ENCODE data around the gene GNMT. TPM values are rescaled to one million over a fixed set of nuclear protein-coding genes. Genes with fewer than 3 reads are reported as not detected.

GNMT gene
- total RNA-seq, 1 experiment from 2014 or later: 0.47 TPM

GRCh38 chr6:42963855-42964605, 3.5 kb downstream of the GNMT start:
- Histone ChIP-seq H3K27ac (ENCODE audit: low read length) (no peak overlapping the region), H2AFZ (ENCODE audit: low read length) (no peak overlapping the region), H3K4me1 (ENCODE audit: insufficient read depth, low read length) (peaks cover 15% of the 10 kb centered on the region; the same call in 1 of the 2 replicates), H4K20me1 (ENCODE audit: low read length) (no peaks in the 10 kb centered on the region), H3K36me3 (ENCODE audit: low read depth, low read length) (no peaks in the 10 kb centered on the region; the same call in 1 of the 2 replicates), H3K9ac (ENCODE audit: low read length) (no peak overlapping the region), H3K4me2 (ENCODE audit: low read length) (no peak overlapping the region), H3K27me3 (ENCODE audit: low read length) (no peaks in the 10 kb centered on the region), H3K4me3 (ENCODE audit: low read length) (no peak overlapping the region), H3K9me3 (ENCODE audit: low read length) (no peaks in the 10 kb centered on the region), H3K79me2 (ENCODE audit: low read length) (no peaks in the 10 kb centered on the region), H3F3A (ENCODE audit: low read length, unreplicated experiment) (no peaks in the 10 kb centered on the region), H3K9me2 (replicated peaks; ENCODE audit: low read length) (no peaks in the 10 kb centered on the region)
- intact Hi-C loops (cut with micrococcal nuclease): no loop called here
- peak; percentile 50 for DNase-seq
- ATAC-seq: peak; percentile 9; the same call in 1 of the 2 replicates
- BruUV-seq (replicated peaks): TSS peak; percentile 8
- POLR2A ChIA-PET (ENCODE audit: unreplicated experiment): no interaction called here
- CTCF ChIA-PET: no interaction called here
- TF ChIP-seq, protein P1, sequence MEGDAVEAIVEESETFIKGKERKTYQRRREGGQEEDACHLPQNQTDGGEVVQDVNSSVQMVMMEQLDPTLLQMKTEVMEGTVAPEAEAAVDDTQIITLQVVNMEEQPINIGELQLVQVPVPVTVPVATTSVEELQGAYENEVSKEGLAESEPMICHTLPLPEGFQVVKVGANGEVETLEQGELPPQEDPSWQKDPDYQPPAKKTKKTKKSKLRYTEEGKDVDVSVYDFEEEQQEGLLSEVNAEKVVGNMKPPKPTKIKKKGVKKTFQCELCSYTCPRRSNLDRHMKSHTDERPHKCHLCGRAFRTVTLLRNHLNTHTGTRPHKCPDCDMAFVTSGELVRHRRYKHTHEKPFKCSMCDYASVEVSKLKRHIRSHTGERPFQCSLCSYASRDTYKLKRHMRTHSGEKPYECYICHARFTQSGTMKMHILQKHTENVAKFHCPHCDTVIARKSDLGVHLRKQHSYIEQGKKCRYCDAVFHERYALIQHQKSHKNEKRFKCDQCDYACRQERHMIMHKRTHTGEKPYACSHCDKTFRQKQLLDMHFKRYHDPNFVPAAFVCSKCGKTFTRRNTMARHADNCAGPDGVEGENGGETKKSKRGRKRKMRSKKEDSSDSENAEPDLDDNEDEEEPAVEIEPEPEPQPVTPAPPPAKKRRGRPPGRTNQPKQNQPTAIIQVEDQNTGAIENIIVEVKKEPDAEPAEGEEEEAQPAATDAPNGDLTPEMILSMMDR (conservative IDR thresholded peaks at IDR 0.05; ENCODE audit: low read depth, low read length): peak; percentile 53
- TF ChIP-seq EZH2phosphoT487 (IDR thresholded peaks at IDR 0.05; ENCODE audit: borderline replicate concordance, low read length) (no peak), EZH2 (IDR thresholded peaks at IDR 0.05; ENCODE audit: low read length, unreplicated experiment) (no peak)

DNA sequence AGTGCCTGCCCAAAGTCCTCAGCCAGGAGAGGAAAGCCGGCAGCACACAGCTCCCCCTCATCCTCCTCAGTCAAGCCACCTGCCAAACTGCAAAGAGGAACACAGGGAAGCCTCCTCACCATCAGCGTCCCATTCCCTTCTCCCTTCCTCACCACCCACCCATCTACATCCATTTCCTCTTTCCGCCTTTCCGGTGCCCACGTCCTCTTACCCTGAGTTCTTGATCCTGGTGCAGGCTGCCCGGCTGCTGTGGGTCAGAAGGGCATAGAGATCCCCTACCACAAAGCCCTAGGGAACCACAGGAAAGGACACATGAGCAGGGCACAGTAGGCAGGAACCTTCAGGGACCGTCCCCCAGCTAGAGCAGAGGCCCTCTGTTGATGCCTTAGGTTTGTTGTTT, 6.0 kb downstream of the GNMT start:
- Histone ChIP-seq H3K9ac (ENCODE audit: low read length) (no peak overlapping the region), H3K4me1 (ENCODE audit: insufficient read depth, low read length) (peaks cover 7% of the 10 kb centered on the region; the same call in 1 of the 2 replicates), H3K9me2 (replicated peaks; ENCODE audit: low read length) (no peaks in the 10 kb centered on the region), H3K36me3 (ENCODE audit: low read depth, low read length) (no peaks in the 10 kb centered on the region; the same call in 1 of the 2 replicates), H3K4me3 (ENCODE audit: low read length) (no peak overlapping the region), H2AFZ (ENCODE audit: low read length) (no peak overlapping the region), H3K9me3 (ENCODE audit: low read length) (no peaks in the 10 kb centered on the region), H3K27me3 (ENCODE audit: low read length) (no peaks in the 10 kb centered on the region), H3F3A (ENCODE audit: low read length, unreplicated experiment) (no peaks in the 10 kb centered on the region), H3K79me2 (ENCODE audit: low read length) (no peaks in the 10 kb centered on the region), H3K4me2 (ENCODE audit: low read length) (no peak overlapping the region), H3K27ac (ENCODE audit: low read length) (no peak overlapping the region), H4K20me1 (ENCODE audit: low read length) (no peaks in the 10 kb centered on the region)
- POLR2A ChIA-PET (ENCODE audit: unreplicated experiment): no interaction called here
- CTCF ChIA-PET: no interaction called here
- no peak for ATAC-seq
- BruUV-seq (replicated peaks): no TSS peak
- no peak for DNase-seq
- intact Hi-C loops (cut with micrococcal nuclease): no loop called here
- no peak for TF ChIP-seq EZH2phosphoT487 (IDR thresholded peaks at IDR 0.05; ENCODE audit: borderline replicate concordance, low read length)

- TF ChIP-seq EZH2 (IDR thresholded peaks at IDR 0.05; ENCODE audit: low read length, unreplicated experiment) (no peak), EZH2phosphoT487 (IDR thresholded peaks at IDR 0.05; ENCODE audit: borderline replicate concordance, low read length) (no peak)
- TF ChIP-seq, protein P1 (conservative IDR thresholded peaks at IDR 0.05; ENCODE audit: low read depth, low read length): no peak
- Histone ChIP-seq H3K27me3 (ENCODE audit: low read length) (no peaks in the 10 kb centered on the region), H2AFZ (ENCODE audit: low read length) (no peak overlapping the region), H3K27ac (ENCODE audit: low read length) (no peak overlapping the region), H3F3A (ENCODE audit: low read length, unreplicated experiment) (no peaks in the 10 kb centered on the region), H3K9ac (ENCODE audit: low read length) (no peak overlapping the region), H3K9me3 (ENCODE audit: low read length) (no peaks in the 10 kb centered on the region), H3K9me2 (replicated peaks; ENCODE audit: low read length) (no peaks in the 10 kb centered on the region), H3K36me3 (ENCODE audit: low read depth, low read length) (no peaks in the 10 kb centered on the region; the same call in 1 of the 2 replicates), H3K4me3 (ENCODE audit: low read length) (no peak overlapping the region), H4K20me1 (ENCODE audit: low read length) (no peaks in the 10 kb centered on the region), H3K4me2 (ENCODE audit: low read length) (no peak overlapping the region), H3K4me1 (ENCODE audit: insufficient read depth, low read length) (peaks cover 7% of the 10 kb centered on the region; the same call in 1 of the 2 replicates), H3K79me2 (ENCODE audit: low read length) (no peaks in the 10 kb centered on the region)
- intact Hi-C loops (cut with micrococcal nuclease): no loop called here
- CTCF ChIA-PET: no interaction called here
- POLR2A ChIA-PET (ENCODE audit: unreplicated experiment): no interaction called here
- BruUV-seq (replicated peaks): no TSS peak
- ATAC-seq (no peak), DNase-seq (no peak)
These were observed 6.7 kb downstream of the GNMT start for GRCh38 chr6:42967228-42967627.
